ENCODE data around the gene BSG. TPM values are rescaled to one million over a fixed set of nuclear protein-coding genes. Genes with fewer than 3 reads are reported as not detected.
A peak's percentile ranks its signal among the peaks of the same experiment; 100 is the strongest.

BSG gene
- total RNA-seq, 1 experiment from 2014 or later: 618 TPM

DNA sequence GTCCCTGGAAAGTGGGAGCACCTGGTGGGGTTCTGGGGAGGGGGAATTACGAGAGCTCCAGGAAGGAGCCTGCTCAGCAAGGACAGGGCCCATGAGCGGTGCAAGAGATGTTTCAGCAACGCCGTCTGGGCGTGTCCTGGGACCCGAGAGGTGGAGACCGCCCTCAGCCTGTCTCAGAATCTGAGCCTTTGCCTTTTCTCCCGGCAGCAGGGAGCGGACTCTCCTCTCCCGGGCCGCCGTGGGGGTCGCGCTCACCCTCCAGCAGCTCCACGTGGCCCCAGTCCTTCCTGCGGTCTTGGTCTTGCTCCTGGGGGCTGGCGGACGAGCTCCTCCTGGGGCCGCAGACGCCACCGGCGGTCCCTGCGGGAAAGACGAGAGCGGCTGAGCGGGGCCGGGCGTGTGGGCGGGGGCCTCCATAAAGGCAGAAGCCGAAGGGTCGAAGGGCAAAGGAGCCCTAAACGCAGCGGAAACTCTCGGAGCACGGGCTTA lies 60.2 kb downstream of the BSG start:
- H3K4me1 Mint-ChIP-seq (ENCODE audit: low read depth, unreplicated experiment): peaks cover 6% of the 10 kb centered on the region
- Histone ChIP-seq H3K9me3 (no peaks in the 10 kb centered on the region), H3K27me3 (replicated peaks; ENCODE audit: control insufficient read depth, insufficient read depth, low read length) (no peaks in the 10 kb centered on the region), H3K4me3 (ENCODE audit: low read depth, low read length) (peak overlapping the region; percentile 67), H3K4me1 (peaks cover 5% of the 10 kb centered on the region; the same call in 1 of the 2 replicates), H3K36me3 (ENCODE audit: control insufficient read depth, insufficient read depth, low read length) (no peaks in the 10 kb centered on the region)
- POLR2A ChIA-PET: no interaction called here
- H3K36me3 Mint-ChIP-seq (ENCODE audit: insufficient read depth, unreplicated experiment): peaks cover 40% of the 10 kb centered on the region
- H3K9me3 Mint-ChIP-seq (ENCODE audit: unreplicated experiment): no peaks in the 10 kb centered on the region
- intact Hi-C loops (cut with micrococcal nuclease; ENCODE audit: unreplicated experiment): loop anchor here (2.0 kb wide), 1 partner anchor 60 kb away; the partner anchor contains the start of gene BSG
- TF ChIP-seq, protein P1, sequence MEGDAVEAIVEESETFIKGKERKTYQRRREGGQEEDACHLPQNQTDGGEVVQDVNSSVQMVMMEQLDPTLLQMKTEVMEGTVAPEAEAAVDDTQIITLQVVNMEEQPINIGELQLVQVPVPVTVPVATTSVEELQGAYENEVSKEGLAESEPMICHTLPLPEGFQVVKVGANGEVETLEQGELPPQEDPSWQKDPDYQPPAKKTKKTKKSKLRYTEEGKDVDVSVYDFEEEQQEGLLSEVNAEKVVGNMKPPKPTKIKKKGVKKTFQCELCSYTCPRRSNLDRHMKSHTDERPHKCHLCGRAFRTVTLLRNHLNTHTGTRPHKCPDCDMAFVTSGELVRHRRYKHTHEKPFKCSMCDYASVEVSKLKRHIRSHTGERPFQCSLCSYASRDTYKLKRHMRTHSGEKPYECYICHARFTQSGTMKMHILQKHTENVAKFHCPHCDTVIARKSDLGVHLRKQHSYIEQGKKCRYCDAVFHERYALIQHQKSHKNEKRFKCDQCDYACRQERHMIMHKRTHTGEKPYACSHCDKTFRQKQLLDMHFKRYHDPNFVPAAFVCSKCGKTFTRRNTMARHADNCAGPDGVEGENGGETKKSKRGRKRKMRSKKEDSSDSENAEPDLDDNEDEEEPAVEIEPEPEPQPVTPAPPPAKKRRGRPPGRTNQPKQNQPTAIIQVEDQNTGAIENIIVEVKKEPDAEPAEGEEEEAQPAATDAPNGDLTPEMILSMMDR (IDR thresholded peaks at IDR 0.05; ENCODE audit: insufficient read depth in 1 of 2, low read depth in 1 of 2, low read length in 1 of 2, severe bottlenecking in 1 of 2, unreplicated experiment in 1 of 2): no peak
- H3K27me3 Mint-ChIP-seq (ENCODE audit: insufficient read depth, unreplicated experiment): no peaks in the 10 kb centered on the region
- H3K4me3 Mint-ChIP-seq (ENCODE audit: unreplicated experiment): peak overlapping the region; percentile 100
- no TSS peak for BruUV-seq (replicated peaks)
- peak; percentile 75 to 79 for DNase-seq
- CTCF ChIA-PET: interaction anchor here (0.7 kb wide), 2 partner anchors 47 to 138 kb away, joined by 3 to 4 read pairs; no protein-coding TSS in a partner anchor
- H3K27ac Mint-ChIP-seq (ENCODE audit: unreplicated experiment): peak overlapping the region; percentile 96

Other genes with a start within 250 kb of the BSG start
- gene MIER2, start 227.8 kb upstream of the BSG start, total RNA-seq (2022): 35.7 and 40.1 TPM in 2 replicates
- gene C2CD4C, start 163.4 kb upstream of the BSG start, total RNA-seq (2022): 0.16 and 0.43 TPM in 2 replicates
- gene SHC2, start 111.6 kb upstream of the BSG start, total RNA-seq (2022): 1.3 and 2.4 TPM in 2 replicates
- 0.73 and 1.3 TPM in 2 replicates for gene MADCAM1, start 76.1 kb upstream of the BSG start, total RNA-seq (2022)
- gene TPGS1, start 65.1 kb upstream of the BSG start, total RNA-seq (2022): 11.5 and 14.9 TPM in 2 replicates
- gene CDC34, start 40.8 kb upstream of the BSG start, total RNA-seq (2022): 129 and 133 TPM in 2 replicates
- gene GZMM, start 28.5 kb upstream of the BSG start, total RNA-seq (2022): 0.35 TPM in 1 of 2 replicates, not detected in the other
- gene HCN2, start 17.3 kb downstream of the BSG start, total RNA-seq (2022): 2.7 and 3.9 TPM in 2 replicates
- 93.3 and 95.8 TPM in 2 replicates for gene POLRMT, start 60.9 kb downstream of the BSG start, total RNA-seq (2022)
- 0.68 TPM in 1 of 2 replicates, not detected in the other for gene FGF22, start 67.3 kb downstream of the BSG start, total RNA-seq (2022)
- gene RNF126, start 90.6 kb downstream of the BSG start, total RNA-seq (2022): 74.6 and 77.9 TPM in 2 replicates
- 26.3 and 31.2 TPM in 2 replicates for gene FSTL3, start 103.8 kb downstream of the BSG start, total RNA-seq (2022)
- not detected in 2 replicates for gene PRSS57, start 122.9 kb downstream of the BSG start, total RNA-seq (2022)
- gene PALM, start 136.3 kb downstream of the BSG start, total RNA-seq (2022): 14.7 and 16.1 TPM in 2 replicates
- gene MISP, start 178.5 kb downstream of the BSG start, total RNA-seq (2022): 27.8 and 36.4 TPM in 2 replicates
- gene PTBP1, start 224.9 kb downstream of the BSG start, total RNA-seq (2022): 510 and 522 TPM in 2 replicates
- 5.1 and 7.1 TPM in 2 replicates for gene PLPPR3, start 249.4 kb downstream of the BSG start, total RNA-seq (2022)

Data from Caco-2 (cell line).